DMS153 (cell line): ENCODE measurements around the gene SVEP1.
"Not testable (repeated sequence)": the region's sequence is repeated elsewhere in the genome, so short reads cannot be mapped to it uniquely, and the experiment has no call there.

Experiments used
- DNase-seq: peaks from one replicate; lab custom pipeline; 2025; lab: John Stamatoyannopoulos, UW

The SVEP1 gene

GRCh38 chr9:110579034-110579861 is at the start of gene SVEP1:
Gene SVEP1, minus strand, starts transcription at chr9:110579741. Its CDS starts 198 bp downstream, at chr9:110579543.
- DNase-seq, result no peak

- DNase-seq, result no peak
These were observed 46.7 kb upstream of the SVEP1 start for GRCh38 chr9:110626101-110626829.

- peak; percentile 75 for DNase-seq
These were observed 44.0 kb upstream of the SVEP1 start for GRCh38 chr9:110623462-110624025.

GRCh38 chr9:110622368-110622767 is 42.8 kb upstream of the SVEP1 start:
- DNase-seq, result no peak

GRCh38 chr9:110620726-110621125 is 41.2 kb upstream of the SVEP1 start:
- no peak for DNase-seq

GRCh38 chr9:110619831-110620230 is 40.3 kb upstream of the SVEP1 start:
- DNase-seq, result no peak

GRCh38 chr9:110615498-110615897 is 36.0 kb upstream of the SVEP1 start:
- no peak for DNase-seq

- DNase-seq, result not testable (repeated sequence)
These were observed 35.0 kb upstream of the SVEP1 start for GRCh38 chr9:110614576-110614975.

GRCh38 chr9:110606179-110606790 is 26.7 kb upstream of the SVEP1 start:
- no peak for DNase-seq

- no peak for DNase-seq
These were observed 26.0 kb upstream of the SVEP1 start for GRCh38 chr9:110605565-110605964.

GRCh38 chr9:110604171-110604601 is 24.6 kb upstream of the SVEP1 start:
- DNase-seq, result no peak

- no peak for DNase-seq
These were observed 22.7 kb upstream of the SVEP1 start for GRCh38 chr9:110602281-110602680.

- DNase-seq, result no peak
These were observed 21.6 kb upstream of the SVEP1 start for GRCh38 chr9:110601098-110601497.

GRCh38 chr9:110599468-110599867 is 19.9 kb upstream of the SVEP1 start:
- DNase-seq, result no peak

GRCh38 chr9:110592044-110592830 is 12.7 kb upstream of the SVEP1 start:
- no peak for DNase-seq

GRCh38 chr9:110591526-110591925 is 12.0 kb upstream of the SVEP1 start:
- DNase-seq, result no peak

GRCh38 chr9:110590816-110591215 is 11.3 kb upstream of the SVEP1 start:
- no peak for DNase-seq

GRCh38 chr9:110588296-110588695 is 8.8 kb upstream of the SVEP1 start:
- DNase-seq, result no peak

GRCh38 chr9:110583237-110583636 is 3.7 kb upstream of the SVEP1 start:
- no peak for DNase-seq

GRCh38 chr9:110582156-110582555 is 2.6 kb upstream of the SVEP1 start:
- no peak for DNase-seq

GRCh38 chr9:110580850-110581249 is 1.3 kb upstream of the SVEP1 start:
- no peak for DNase-seq

GRCh38 chr9:110579862-110580219 is 300 bp upstream of the SVEP1 start:
- DNase-seq, result peak; percentile 3
